ENCODE results near the gene FRMPD4. TPM values are rescaled to one million over a fixed set of nuclear protein-coding genes. Genes with fewer than 3 reads are reported as not detected.

Gene FRMPD4
- total RNA-seq, 1 donor from 2014 or later, result 1.7 TPM

GRCh38 chrX:12579311-12579710 is 441.0 kb downstream of the FRMPD4 start:
- TF ChIP-seq CTCF (IDR thresholded peaks at IDR 0.05), result no peak
- Mint-ChIP-seq H3K27me3 (ENCODE audit: unreplicated experiment) (no peaks in the 10 kb centered on the region), H3K27ac (ENCODE audit: unreplicated experiment) (no peak overlapping the region), H3K36me3 (ENCODE audit: unreplicated experiment) (no peaks in the 10 kb centered on the region), H3K4me1 (ENCODE audit: unreplicated experiment) (peaks cover 7% of the 10 kb centered on the region), H3K4me3 (ENCODE audit: unreplicated experiment) (no peak overlapping the region), H3K9me3 (ENCODE audit: unreplicated experiment) (peaks cover 5% of the 10 kb centered on the region)
- DNase-seq (ENCODE audit: extremely low spot score, unreplicated experiment), result no peak

GRCh38 chrX:12580548-12580947 is 442.3 kb downstream of the FRMPD4 start:
- Mint-ChIP-seq H3K27me3 (ENCODE audit: unreplicated experiment) (no peaks in the 10 kb centered on the region), H3K27ac (ENCODE audit: unreplicated experiment) (no peak overlapping the region), H3K36me3 (ENCODE audit: unreplicated experiment) (no peaks in the 10 kb centered on the region), H3K4me3 (ENCODE audit: unreplicated experiment) (no peak overlapping the region), H3K9me3 (ENCODE audit: unreplicated experiment) (peaks cover 5% of the 10 kb centered on the region), H3K4me1 (ENCODE audit: unreplicated experiment) (peaks cover 7% of the 10 kb centered on the region)
- no peak for DNase-seq (ENCODE audit: extremely low spot score, unreplicated experiment)
- no peak for TF ChIP-seq CTCF (IDR thresholded peaks at IDR 0.05)

- peaks cover under 1% of the 10 kb centered on the region for H3K4me1 Mint-ChIP-seq (ENCODE audit: unreplicated experiment)
- H3K4me3 Mint-ChIP-seq (ENCODE audit: unreplicated experiment), result no peak overlapping the region
Observed at GRCh38 chrX:12581546-12581945, 443.3 kb downstream of the FRMPD4 start.

GRCh38 chrX:12582649-12583048 is 444.4 kb downstream of the FRMPD4 start:
- Mint-ChIP-seq H3K27me3 (ENCODE audit: unreplicated experiment) (no peaks in the 10 kb centered on the region), H3K27ac (ENCODE audit: unreplicated experiment) (no peak overlapping the region), H3K36me3 (ENCODE audit: unreplicated experiment) (no peaks in the 10 kb centered on the region), H3K4me1 (ENCODE audit: unreplicated experiment) (no peaks in the 10 kb centered on the region), H3K4me3 (ENCODE audit: unreplicated experiment) (no peak overlapping the region), H3K9me3 (ENCODE audit: unreplicated experiment) (no peaks in the 10 kb centered on the region)
- TF ChIP-seq CTCF (IDR thresholded peaks at IDR 0.05), result no peak
- DNase-seq (ENCODE audit: extremely low spot score, unreplicated experiment), result no peak

More at GRCh38 chrX:12581546-12581945, 443.3 kb downstream of the FRMPD4 start:
- Mint-ChIP-seq H3K27ac (ENCODE audit: unreplicated experiment) (no peak overlapping the region), H3K9me3 (ENCODE audit: unreplicated experiment) (peaks cover 5% of the 10 kb centered on the region), H3K36me3 (ENCODE audit: unreplicated experiment) (no peaks in the 10 kb centered on the region), H3K27me3 (ENCODE audit: unreplicated experiment) (no peaks in the 10 kb centered on the region)
- TF ChIP-seq CTCF (IDR thresholded peaks at IDR 0.05), result no peak
- no peak for DNase-seq (ENCODE audit: extremely low spot score, unreplicated experiment)

- no peak overlapping the region for H3K27ac Mint-ChIP-seq (ENCODE audit: unreplicated experiment)
- no peak for TF ChIP-seq CTCF (IDR thresholded peaks at IDR 0.05)
Observed at GRCh38 chrX:12583543-12583942, 445.3 kb downstream of the FRMPD4 start.

More at GRCh38 chrX:12583543-12583942, 445.3 kb downstream of the FRMPD4 start:
- no peak overlapping the region for H3K4me3 Mint-ChIP-seq (ENCODE audit: unreplicated experiment)
- DNase-seq (ENCODE audit: extremely low spot score, unreplicated experiment), result no peak
- H3K4me1 Mint-ChIP-seq (ENCODE audit: unreplicated experiment), result no peaks in the 10 kb centered on the region
- no peaks in the 10 kb centered on the region for H3K9me3 Mint-ChIP-seq (ENCODE audit: unreplicated experiment)
- no peaks in the 10 kb centered on the region for H3K27me3 Mint-ChIP-seq (ENCODE audit: unreplicated experiment)
- H3K36me3 Mint-ChIP-seq (ENCODE audit: unreplicated experiment), result no peaks in the 10 kb centered on the region

Measured in osteocyte (in vitro differentiated cells).